ENCODE measurements around the gene YWHAG.

DNA sequence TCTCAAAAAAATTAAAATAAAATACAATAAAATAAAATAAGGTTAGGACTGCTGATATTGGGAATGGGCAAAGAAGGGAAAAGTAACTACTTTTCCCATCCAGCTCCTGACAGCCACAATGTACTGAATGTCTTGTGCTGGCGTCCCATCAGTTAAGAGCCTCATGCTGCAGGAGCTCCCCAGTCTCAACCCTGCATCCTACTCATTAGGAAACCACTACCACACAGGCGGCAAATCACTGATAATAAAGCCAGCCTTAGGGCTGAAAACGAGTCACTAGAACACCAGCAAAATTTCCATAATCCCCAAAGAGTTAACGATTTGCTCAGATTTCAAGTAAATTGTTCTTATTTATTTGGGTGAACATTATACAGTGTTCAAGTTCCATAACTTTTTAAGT is 4.3 kb downstream of the YWHAG start:
- TF ChIP-seq, protein P1, sequence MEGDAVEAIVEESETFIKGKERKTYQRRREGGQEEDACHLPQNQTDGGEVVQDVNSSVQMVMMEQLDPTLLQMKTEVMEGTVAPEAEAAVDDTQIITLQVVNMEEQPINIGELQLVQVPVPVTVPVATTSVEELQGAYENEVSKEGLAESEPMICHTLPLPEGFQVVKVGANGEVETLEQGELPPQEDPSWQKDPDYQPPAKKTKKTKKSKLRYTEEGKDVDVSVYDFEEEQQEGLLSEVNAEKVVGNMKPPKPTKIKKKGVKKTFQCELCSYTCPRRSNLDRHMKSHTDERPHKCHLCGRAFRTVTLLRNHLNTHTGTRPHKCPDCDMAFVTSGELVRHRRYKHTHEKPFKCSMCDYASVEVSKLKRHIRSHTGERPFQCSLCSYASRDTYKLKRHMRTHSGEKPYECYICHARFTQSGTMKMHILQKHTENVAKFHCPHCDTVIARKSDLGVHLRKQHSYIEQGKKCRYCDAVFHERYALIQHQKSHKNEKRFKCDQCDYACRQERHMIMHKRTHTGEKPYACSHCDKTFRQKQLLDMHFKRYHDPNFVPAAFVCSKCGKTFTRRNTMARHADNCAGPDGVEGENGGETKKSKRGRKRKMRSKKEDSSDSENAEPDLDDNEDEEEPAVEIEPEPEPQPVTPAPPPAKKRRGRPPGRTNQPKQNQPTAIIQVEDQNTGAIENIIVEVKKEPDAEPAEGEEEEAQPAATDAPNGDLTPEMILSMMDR (IDR thresholded peaks at IDR 0.05; ENCODE audit: insufficient read depth, low read depth, low read length) = no peak
- TF ChIP-seq EZH2 (IDR thresholded peaks at IDR 0.05; ENCODE audit: insufficient read depth, low read length) = no peak
